NCI-H774 (cell line): Measurements from ENCODE around the gene PERP.
"Not testable (repeated sequence)": the region's sequence is repeated elsewhere in the genome, so short reads cannot be mapped to it uniquely, and the experiment has no call there.

Experiments
- DNase-seq: peaks from one replicate; lab custom pipeline; 2025; lab: John Stamatoyannopoulos, UW

Gene PERP

DNA sequence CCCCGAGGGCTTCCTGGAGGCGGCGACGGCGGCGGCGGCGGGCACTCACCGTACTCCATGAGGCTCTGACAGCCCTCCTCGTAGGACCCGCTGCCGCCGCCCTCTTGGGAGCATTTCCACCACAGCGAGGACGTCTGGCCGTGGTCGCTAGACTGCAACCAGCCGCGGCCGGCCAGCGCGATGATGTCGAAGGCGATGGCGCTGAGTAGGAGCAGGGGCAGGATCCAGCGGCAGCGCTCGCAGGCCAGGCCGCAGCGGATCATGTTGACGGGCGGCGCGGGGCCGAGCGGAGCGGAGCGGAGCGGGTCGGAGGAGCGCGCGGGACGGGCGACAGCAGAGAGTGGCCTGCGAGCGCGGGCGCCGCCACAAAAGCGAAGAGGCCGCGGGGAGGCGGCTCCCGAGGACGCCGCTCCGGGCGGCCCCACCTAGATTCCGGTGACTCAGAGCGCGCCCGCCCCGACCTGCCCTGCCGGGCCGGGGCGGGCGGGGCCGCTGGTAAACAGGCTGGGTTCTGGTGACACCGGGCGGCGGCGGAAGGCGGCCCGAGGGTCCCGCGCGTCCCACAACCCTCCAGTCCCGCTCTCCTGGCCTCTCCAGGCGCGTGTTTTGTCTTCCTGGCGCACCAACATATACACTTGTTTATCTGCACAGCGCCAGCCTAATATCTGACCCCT, at the start of gene PERP:
Gene PERP, minus strand, starts transcription at position 342 of the 674 bp plus-strand sequence. Its CDS starts 79 bp downstream, at position 263.
- DNase-seq, result peak; percentile 82

DNA sequence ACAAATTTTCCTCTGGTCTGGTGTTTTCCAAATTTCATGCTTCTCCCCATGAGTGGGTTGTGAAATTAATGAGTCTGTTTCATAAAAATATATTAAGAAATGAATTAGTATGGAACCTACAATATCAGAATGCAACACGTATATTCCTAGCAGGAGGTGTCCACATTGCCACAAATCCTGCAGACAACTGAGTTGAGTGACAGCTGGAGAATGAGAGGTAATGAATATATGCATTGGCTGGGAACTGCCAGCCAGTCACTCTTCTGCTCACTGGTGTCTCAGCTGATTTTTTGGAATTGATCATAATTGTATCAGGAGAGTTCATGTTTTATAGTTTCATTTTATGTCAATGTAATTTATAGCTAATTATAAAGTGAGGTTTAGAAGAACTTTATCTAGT, 48.2 kb upstream of the PERP start:
- DNase-seq, result no peak

DNA sequence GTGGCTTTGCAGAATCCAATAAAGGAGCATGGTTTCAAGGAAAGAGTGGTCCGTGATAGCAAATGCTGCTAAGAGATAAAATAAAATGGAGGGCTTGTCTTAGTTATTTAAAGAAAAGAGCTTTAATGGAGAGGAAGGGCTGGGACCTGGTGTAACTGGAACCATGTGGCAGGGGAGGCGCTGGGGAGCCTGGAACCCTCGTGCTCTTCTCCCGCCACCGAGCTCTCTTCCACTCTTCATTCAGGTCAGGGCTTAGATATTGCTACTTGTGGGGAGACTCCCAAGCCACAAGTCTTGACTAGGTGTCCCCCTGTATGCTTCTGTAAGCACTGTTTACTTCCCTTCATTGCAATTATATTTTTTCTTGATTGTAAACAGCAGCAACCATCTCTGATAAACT, 39.3 kb upstream of the PERP start:
- DNase-seq, result no peak

DNA sequence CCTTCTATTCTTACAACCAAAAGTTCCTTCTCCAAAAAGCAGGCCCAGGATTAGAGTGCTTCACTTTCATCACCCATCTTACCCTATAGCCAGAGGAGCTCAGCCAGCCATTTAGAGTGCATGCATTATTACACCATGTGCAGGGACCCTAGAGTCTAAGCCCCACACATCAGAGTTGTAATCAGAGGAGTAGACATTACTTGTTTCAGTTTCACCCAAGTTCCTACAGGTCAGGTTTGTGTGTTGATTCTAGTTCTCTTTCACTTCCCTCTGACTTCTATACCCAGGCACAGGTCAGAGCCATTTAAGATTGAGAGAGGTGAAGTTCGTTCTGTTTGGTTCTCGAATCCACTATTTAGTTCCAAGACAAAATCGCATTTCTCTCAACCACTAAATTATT, 38.2 kb upstream of the PERP start:
- DNase-seq, result no peak

DNA sequence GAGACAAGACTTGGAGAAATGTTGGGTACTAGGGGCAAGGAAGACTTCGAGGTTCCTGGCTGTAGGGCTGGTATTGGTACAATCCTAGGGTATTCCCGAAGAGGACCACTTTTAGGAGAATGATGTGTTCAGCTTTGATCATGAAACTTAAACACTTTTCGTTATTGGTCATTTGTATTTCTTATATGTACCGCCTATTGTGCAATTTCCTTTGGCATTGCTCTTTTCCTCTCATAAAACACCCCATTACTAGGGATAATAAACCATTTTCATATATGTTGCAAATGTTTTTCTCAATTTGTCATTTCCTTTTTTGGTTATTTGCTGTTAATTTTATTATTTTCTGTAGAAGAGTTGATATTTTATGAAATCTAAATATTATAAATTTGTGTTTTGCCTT, 35.6 kb upstream of the PERP start:
- no peak for DNase-seq

DNA sequence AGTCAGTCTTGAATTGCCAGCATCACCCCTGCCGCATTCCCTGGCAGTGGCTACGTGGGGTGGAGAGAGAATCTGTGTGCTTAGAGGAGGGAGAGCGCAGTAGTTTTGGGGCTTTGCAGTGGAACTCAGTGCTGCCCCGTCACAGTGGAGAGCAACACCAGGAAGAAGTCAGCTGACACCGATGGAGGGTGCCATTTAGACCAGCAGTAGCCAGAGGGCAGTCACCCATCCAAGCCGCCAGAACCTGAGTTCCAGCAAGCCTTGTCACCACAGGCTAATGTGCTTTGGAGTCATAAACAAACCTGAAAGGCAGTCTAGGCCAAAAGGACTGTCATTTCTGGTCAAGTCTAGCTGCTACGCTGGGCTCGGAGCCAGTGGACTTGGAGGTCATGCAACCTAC, 22.0 kb upstream of the PERP start:
- no peak for DNase-seq

DNA sequence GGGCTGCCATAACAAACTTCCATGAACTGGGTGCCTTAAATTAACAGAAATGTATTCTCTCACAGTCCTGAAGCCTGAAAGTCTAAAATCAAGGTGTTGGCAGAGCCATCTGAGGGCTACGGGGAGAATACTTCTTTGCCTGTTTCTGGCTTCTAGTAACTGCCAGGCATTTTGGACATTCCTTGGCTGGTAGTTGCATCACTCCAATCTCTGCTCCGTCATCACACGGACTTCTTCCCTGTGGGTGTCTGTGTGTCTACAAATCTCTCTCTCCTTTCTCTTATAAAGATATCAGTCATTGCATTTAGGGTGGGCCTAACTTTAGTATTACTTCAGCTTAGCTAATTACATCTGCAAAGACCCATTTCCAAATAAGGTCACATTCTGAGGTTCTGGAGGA, 20.9 kb upstream of the PERP start:
- no peak for DNase-seq

DNA sequence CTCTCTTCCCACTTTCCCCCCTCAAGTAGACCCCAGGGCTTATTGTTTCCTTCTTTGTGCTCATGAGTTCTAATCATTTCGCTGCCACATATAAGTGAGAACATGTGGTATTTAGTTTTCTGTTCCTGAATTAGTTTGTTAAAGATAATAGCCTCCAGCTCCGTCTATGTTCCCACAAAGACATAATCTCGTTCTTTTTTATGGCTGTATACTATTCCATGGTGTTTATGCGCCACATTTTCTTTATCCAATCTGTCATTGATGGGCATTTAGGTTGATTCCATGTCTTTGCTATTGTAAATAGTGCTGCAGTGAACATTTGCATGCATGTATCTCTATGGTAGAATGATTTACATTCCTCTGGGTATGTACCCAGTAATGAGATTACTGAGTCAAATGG, 16.9 kb upstream of the PERP start:
- no peak for DNase-seq

DNA sequence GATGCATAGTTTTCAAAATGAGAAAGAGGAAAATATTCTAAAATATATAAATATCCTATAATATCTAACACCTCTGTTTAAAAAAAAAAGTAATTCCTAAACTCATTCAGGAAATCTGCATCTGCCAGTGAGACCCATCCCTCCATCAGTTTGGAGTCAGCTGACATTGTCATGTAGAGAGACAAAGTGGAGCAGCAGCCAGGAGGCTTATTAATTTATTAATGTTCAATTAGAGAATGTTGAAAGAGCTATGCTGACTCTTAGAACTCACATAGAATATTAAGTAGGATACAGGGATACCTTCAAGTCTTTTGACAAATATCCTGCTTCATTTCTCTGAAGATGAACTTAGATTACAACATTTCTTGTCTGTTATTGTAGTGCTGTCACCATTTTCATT, 12.8 kb upstream of the PERP start:
- no peak for DNase-seq

DNA sequence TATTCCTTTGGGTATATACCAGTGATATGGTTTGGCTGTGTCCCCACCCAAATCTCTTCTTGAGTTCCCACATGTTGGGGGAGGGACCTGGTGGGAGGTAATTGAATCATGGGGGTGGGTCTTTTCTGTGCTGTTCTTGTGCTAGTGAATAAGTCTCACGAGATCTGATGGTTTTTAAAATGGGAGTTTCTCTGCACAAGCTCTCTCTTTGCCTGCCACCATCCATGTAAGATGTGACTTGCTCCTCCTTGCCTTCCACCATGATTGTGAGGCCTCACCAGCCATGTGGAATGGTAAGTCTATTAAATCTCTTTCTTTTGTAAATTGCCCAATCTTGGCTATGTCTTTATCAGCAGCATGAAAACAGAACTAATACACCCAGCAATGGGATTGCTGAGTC, 12.0 kb upstream of the PERP start:
- DNase-seq, result not testable (repeated sequence)

DNA sequence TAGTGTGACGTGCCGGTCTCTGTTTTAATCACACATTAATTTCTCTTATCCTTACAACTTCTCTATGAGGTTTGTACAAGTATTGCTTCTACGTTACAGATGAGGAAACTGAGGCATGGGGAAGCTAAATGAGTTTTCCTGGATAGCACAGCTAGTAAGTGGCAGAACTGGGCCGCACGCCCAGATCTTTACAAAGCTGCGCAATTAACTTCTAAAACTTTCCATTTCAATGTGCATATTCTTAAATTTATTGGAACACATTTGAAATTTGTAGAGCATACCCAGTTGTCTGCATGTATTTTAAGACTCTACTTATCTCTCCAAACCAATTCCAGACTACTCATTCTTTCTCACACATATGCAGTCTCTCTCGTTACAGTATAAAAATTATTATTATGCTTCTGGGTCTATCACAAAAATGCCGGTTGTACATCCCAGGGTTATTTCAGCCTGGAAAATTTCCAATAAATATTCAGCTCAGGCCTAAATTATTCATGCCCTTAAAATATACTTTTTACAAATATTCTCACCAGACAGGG, 10.2 kb upstream of the PERP start:
- DNase-seq, result no peak

DNA sequence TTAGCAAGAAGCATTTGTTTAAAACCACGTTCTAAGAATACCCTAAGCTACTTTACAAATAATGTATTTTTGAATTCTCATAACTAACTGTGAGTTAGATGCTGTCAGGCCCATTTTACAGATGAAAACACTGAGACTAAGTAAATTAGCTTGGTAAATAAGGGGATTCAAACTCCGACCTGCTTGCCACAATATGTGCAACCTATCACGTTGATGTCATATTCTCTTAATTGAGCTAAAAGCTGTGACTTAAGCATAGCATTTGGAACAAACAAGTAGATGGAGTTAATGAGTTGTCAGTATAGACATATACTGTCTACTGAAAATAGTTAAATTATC, 9.4 kb upstream of the PERP start:
- DNase-seq, result no peak

DNA sequence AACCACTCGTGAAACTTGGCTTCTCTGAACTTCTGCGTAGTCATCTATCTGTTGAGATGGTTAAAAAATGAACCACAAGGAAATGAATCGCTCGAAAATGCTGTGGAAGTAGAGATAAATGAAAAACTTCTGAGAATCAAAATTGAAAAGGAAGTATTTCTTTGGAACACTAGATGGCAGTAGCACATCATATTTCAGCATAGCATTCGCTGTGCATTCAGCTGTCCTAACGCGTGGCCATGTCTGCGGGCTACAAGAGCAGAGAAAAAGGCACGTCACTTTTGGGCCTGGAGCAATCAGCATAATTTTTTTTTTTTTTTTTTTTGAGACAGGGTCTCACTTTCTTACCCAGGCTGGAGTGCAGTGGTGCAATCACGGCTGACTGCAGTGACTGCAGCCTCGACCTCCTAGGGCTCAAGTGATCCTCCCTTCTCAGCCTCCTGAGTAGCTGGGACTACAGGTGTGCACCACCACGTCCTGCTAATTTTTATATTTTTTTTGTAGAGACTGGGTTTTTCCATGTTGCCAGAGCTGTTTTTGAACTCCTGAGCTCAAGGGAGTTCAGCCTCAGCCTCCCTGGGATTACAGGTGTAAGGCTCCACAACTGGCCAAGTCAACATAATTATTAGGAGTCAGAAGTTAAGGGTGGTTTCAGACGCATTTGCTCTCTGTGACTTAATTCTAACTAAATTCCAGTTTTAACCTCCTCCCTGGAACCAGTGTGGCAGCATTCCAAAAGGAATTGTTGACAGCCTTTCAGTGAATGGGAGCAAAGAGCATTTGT, 8.8 kb upstream of the PERP start:
- peak; percentile 88 for DNase-seq

DNA sequence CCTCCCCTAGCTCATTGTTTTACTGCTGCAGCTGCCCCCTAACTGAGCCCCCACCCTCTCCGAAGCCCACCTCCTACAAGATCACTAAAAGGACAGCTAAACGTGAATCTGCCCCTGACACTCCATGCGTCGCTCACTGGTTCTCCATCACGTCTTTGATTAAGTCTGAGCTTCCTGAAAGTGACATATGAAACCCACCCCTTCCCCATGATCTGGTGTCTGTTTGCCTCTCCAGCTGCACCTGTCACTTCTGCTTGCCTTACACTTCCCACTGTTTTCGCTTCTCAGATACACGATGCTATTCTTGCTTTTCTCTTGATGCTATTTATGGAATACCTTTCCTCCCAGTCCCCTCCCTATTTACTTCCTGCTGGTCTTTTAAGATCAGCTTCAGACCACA, 8.0 kb upstream of the PERP start:
- no peak for DNase-seq

DNA sequence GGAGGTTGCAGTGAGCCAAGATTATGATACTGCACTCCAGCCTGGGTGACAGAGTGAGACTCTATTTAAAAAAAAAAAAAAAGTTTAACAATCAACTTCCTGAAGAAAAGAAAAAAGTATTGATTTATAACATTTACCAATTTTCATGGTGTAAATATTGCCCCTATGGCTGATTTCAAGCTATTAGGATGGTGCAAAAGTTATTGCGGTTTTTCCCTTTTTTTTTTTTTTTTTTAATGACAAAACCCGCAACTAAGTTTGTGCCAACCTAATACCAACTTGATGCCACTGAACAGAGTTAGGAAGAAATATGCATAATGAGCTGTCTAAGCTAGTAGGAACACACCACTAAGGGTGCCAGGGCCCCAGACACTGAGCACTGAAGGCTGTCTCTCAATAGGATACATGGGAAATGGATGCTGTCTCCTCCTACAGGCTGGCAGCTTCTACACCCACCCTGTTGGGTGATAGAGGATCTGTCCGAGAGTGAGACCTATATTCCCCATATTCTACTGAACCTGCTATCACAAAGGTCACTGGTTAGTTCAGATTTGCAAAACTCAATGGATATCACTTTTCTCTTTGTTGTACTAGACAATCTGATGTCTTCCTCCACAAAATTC, 6.5 kb upstream of the PERP start:
- no peak for DNase-seq

DNA sequence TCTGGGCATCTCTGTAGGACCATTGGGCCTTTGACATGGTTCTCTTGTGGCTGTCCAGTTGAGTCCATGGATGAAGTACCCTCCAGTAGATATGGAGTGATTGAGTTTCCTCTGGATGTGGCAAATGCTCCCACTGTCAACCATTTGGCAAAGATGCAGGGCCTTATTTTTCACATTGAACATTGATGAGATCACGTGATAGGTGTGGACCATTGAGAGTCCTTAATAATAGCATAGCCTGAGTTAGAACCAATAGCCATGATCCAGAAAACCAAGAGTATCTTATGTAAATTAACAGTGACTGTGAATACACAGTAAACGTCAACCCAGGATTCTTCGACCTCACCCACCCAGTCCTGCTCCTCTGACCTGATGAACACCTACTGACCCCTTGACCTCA, 3.0 kb upstream of the PERP start:
- no peak for DNase-seq

DNA sequence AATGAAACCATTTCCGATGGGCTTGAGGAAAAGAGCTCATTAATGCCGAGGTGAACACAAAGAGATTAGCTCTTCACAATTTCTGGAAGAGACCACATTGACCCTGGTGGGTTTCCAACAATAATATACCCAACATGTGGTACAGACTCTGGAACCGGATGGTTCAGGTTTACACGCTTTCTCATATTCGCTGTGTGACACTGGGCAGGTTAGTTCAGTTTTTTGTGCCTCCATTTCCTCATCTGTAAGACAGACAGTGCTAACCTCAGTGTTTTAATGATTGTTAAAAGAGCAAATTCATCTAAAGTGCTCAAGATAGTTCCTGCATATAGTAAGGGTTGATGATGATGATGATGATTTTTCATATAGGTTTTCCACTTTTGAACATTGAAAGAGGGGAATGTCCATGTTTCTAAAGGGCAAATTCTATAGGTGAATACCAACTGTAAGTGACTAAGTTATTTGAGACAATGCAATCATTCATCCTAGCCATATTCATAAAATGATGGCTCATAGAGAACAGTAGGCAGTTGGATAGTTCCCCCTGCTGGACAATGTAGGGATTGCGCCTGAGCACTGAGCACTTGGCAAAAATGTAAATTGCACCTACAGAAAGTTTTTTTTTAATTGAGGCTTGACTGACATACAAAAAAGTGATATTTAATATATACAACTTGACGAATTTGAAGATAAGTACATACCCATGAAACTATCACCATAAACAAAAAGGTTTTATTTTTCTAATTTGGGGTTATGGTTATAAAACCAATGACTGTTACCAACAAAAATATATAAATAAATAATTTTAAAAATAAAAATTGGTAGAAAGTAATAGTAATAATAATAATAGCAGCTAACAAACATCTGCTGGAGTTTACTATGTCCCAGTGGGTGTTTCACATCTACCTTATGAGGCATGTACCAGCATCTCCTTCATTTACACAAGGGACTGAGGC, 2.1 kb upstream of the PERP start:
- DNase-seq, result peak; percentile 67

DNA sequence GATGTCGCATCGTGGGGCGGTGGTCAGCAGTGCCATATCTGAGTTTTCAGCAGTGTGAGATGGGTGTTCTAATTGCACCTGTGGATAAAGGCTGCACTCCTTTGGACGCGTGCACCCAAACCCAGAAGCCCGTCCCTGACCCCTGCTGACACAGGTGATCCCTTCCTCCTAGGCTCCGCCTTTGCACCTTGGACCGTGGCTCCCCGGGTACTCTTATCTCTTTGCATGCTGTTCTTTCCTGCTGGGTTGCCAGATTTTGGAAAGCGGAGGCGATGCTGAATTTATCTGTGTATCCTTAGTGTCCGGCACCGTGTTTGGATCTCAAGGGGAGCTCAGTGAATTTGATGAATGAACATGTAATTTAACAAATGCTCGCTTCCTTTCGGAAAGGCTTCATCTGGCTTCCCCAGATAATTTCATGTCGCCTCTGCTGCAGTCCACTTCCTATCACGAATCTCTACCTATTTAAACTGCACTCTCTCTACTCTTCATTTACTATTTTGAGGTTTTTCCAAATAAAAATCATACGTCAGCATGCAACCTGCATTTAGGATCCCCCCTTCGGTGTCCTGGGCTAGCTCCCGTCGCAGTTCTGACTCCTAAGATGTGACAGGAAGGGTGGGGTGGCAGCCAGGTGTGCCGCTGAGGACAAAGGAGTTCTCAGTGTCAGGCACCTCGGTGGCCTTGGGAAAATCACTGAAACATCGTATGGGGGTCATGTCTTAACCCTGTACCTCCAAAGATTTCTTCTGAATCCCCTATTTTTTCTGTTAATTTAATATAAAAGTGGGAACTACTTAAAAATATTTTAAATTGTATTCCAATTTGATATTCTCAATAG, 753 bp upstream of the PERP start:
- peak; percentile 64 for DNase-seq

DNA sequence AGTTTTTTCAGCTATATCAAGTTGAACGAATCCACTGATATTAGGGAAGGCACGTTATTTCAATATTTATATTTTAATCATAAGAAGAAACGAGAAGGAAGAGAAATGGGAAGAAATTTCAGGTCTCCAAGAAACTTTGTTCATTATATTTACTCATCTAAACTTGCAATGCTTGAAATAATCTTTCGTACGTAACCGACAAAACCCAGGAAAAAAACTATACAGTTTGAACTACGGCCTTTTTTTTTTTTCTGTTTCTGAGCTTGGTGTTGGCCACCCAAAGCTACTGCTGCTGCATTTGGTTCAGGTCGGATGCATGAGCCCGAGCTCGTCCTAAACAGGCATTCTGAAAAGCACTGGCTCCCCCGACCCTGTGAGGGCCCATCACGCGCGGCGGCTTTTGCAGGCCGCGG, 548 bp downstream of the PERP start:
- no peak for DNase-seq

DNA sequence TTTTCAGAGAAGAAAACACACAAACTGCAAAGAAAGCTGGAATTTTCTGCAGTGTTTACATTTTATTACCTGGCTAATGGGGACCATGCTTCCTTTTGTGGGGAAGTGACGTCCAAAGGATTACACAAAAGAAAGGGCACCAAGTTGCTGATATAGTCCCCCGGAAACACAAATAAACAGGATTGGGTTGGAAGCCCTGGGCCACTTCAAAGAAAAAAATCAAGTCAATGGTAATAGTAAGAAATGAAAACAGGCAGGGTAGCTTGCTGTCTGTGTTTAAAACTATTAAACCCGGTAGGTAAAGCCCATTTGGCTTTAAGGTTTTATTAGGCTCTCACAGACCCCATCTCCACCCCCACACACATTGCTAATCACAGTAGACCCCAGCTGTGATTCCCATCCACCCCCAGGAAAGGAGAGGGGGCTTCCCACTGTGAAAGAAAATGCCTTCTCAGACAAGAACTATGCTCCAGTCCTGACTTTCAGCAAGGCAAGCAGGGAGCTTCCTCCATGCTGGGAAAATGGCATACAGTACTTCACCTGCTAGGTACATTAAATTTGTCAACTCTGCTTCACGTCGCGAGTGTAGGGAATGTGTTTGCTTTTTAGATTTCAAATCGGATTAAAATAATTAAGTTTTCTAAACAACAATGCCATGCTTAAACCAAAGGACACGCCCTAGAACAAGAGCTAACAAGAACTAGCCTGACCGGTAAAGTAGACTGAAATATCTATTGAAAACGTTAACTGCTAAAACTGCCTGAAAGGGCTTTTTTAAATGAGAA, 1.1 kb downstream of the PERP start:
- DNase-seq, result peak; percentile 30
